T-helper 2 cell treated with Interferon-gamma antibody and Interleukin-4, amounts not matched to agents 100 ng/mL and 5 ng/mL, for 36 hours (primary cell): ENCODE data around the gene ATP9A. TPM values are rescaled to one million over a fixed set of nuclear protein-coding genes. Genes with fewer than 3 reads are reported as not detected.
"Not testable (repeated sequence)": the region's sequence is repeated elsewhere in the genome, so short reads cannot be mapped to it uniquely, and the experiment has no call there.

Experiments used
- intact Hi-C: fragments of 100-400 bp; cut with micrococcal nuclease; formaldehyde crosslinking; loops from one replicate; pipeline ENCODE4 v1.15.1; 2023
- total RNA-seq: library from RNA; stranded (reverse); gene quantifications from 2 replicates; pipeline ENCODE4 v1.2.3, GENCODE V29; 2022

Gene ATP9A
- total RNA-seq, 1 donor from 2014 or later = 1.1 TPM

DNA sequence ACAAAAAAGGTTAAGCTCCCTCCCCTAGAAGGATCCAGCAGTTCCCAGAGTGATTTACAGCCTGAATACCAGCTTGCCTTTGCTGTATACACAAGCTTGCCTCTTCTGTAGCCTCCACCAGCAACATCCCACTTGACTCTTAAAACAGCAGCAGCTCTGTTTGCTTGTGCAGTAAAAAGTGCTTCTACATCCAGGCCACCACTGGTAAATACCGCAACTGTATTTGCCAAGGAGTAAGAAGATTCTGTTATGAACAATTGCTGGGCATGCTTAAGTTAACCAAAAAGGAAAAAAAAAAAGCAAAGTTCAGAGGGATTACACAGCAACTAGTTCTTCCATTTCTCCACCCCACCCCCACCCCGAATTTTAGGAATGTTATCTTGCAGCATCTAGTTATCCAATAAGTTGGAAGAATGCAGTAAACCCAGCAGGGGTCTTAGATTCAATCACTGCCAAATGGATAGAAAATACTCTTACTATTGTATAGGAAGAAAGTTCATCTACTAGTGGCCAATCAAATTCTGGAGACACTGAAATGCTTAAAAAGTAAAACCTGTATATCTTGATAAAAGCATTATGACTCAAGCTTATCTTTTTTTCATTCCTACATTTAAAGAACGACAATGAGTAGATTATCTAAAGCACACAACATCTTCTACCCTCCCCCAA lies 29.3 kb upstream of the ATP9A start:
- intact Hi-C loops = no loop called here

GRCh38 chr20:51796340-51796739 lies 28.1 kb upstream of the ATP9A start:
- intact Hi-C loops = no loop called here

DNA sequence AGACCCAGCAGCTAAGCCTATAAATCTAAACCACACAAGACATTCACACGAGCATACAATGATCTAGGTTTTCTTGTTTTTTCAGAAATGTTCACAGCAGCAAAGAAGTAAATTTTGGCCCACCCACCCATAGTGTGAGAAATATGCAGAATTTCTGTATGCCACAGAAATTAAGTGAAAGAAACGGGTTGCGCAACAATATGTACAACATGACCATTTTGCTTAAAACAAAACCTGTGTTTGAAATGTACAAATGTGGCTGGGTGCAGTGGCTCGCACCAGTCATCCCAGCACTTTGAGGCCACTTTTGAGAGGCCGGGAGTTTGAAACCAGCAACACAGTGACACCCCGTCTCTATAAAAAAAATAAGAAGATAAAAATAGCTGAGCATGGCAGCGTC lies 24.8 kb upstream of the ATP9A start:
- intact Hi-C loops = no loop called here

DNA sequence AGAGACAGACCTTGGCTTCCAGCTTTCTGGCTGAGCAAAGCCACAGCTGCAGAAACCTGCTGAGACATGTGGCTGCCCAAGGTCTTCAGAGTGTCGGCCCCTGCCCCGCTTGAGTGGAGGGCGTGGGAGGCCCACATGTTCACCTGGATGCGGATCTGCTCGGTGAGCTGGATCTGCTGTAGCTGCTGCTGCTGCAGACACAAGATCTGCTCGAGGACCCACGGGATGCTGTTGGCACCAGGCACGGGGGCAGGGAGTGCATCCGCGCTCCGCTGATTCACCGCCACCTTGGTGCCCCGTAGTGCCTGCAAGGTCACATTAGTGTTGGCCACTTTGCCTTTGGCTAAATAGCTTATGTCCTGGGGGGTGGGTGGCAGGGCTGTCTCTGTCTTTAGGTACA lies 23.4 kb upstream of the ATP9A start:
- intact Hi-C loops = no loop called here

- intact Hi-C loops = no loop called here
Observed at GRCh38 chr20:51790256-51790655, 22.1 kb upstream of the ATP9A start.

GRCh38 chr20:51789434-51789833 lies 21.2 kb upstream of the ATP9A start:
- intact Hi-C loops = no loop called here

- intact Hi-C loops = no loop called here
Observed at GRCh38 chr20:51788822-51789221, 20.6 kb upstream of the ATP9A start.

GRCh38 chr20:51784299-51784698 lies 16.1 kb upstream of the ATP9A start:
- intact Hi-C loops = no loop called here

GRCh38 chr20:51778229-51778759 lies 10.1 kb upstream of the ATP9A start:
- intact Hi-C loops = not testable (repeated sequence)

- intact Hi-C loops = no loop called here
Observed at GRCh38 chr20:51775241-51775640, 7.1 kb upstream of the ATP9A start.

DNA sequence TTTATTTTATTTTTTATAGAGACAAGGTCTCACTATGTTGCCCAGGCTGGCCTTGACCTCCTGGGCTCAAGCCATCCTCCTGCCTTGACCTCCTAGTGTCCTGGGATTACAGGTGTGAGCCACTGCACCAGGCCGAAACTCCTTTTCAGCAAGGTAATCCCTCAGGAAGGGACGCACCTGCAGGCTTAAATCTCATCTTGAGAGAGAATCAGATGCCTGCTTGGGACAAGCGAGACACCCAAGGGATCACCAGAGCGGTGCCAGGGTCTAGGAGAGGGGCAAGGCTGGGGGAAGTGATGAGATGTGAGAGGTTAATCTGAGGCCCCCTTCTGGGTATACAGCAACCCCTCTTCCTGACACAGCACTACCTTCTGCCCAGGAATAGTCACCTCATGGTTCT lies 4.0 kb upstream of the ATP9A start:
- intact Hi-C loops = no loop called here

DNA sequence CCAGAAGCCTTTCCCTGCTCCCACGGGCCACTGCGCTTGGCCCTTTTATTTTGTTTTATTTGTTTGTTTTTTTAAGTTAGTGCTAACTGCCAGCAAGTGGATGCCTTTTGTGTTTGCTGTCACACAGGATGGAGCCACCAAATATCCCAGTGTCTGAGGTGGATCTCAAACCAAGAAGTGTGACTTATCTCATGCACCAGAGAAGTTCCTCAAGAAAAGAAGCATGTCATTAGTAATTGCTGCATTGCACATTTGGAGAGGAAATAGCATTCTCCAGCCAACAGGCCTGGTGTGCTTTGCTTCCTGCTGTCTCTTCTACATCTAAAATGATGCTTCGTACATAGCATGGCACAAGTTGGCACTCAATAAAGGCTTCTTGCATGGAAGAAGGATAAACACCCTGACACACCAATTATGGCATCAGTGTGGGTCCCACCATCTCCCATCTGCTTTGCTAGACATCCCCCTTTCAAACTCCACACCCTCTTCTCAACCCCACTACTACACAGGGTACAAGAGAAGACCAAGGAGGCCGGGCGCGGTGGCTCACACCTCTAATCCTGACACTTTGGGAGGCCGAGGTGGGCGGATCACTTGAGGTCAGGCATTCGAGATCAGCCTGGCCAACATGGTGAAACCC lies 1.9 kb upstream of the ATP9A start:
- intact Hi-C loops = no loop called here

- intact Hi-C loops = no loop called here
Observed at GRCh38 chr20:51768759-51769517, 748 bp upstream of the ATP9A start.

- intact Hi-C loops = no loop called here
Observed at GRCh38 chr20:51766994-51767866, 960 bp downstream of the ATP9A start.

- intact Hi-C loops = not testable (repeated sequence)
Observed at GRCh38 chr20:51765381-51765780, 2.8 kb downstream of the ATP9A start.

GRCh38 chr20:51763965-51764602 lies 4.1 kb downstream of the ATP9A start:
- intact Hi-C loops = no loop called here

GRCh38 chr20:51760905-51761546 lies 7.2 kb downstream of the ATP9A start:
- intact Hi-C loops = no loop called here

DNA sequence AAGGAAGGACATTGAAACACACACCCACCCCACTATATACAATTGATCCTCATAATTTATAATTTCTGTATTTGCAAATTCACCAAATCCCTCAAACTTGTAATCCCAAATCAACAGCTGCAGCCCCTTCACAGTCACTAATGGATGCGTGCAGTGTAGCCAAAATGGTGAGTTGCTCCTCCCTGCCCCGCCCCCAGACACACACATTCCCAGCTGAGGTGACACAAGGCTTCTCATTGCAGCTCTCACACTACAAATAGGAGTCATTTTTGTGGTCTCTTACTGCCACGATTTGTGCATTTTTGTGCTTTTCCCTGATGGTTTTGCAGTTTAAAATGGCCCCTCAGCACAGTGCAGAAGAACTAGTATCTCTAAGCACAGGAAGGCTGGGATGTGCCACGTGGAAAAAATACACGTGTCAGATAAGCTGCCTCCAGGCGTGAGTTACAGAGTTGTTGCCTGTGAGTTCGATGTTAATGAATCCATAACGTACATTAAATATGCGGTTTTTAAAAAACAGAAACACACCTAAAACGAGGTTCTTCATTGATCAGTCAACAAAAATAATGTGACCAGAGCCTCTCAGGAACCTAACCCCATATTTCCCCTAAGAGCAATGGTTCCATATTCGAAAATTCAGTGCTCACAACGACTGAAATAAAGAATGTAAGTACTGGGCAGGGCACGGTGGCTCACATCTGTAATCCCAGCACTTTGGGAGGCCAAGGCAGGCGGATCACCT lies 8.2 kb downstream of the ATP9A start:
- intact Hi-C loops = no loop called here

DNA sequence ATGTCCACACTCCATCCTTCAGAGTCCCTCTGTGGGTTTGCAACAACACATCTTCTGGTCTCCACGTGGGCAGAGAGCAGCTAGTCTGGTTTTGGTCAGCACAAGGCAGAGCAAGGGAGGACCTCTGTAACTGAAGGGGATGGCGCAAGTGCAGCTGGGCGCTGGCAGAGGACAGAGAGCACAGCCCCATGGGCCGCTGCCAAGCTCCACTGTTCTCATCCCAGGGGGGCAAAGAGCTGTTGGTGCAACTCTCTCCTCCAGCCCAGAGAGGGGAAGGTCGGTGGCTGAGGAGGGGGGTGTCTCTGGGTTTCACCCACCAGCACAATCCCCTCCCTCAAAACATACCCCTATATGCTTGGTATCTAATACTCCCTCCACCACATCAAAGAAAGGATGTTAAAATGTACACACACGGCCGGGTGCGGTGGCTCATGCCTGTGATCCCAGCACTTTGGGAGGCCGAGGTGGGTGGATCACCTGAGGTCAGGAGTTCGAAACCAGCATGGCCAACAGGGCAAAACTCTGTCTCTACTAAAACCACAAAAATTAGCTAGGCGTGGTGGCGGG lies 9.1 kb downstream of the ATP9A start:
- intact Hi-C loops = no loop called here
